Breast epithelium (tissue), 3 donors: ENCODE measurements around the gene STYK1.

Experiments used
- POLR2A ChIP-seq: fragments of 450-650 bp; IDR thresholded peaks from one replicate; pipeline ENCODE4 v1.6.1; 2016; ENCODE audit warnings: antibody characterized with exemption, mild to moderate bottlenecking, moderate library complexity
- POLR2AphosphoS5 ChIP-seq, 3 donors: sonication (generic); formaldehyde crosslinking; IDR thresholded peaks; one replicate each; pipeline ENCODE4 v1.6.1; 2017; ENCODE audit warnings: antibody characterized with exemption in 3 of 3

GRCh38 chr12:10620078-10620779, 53.6 kb downstream of the STYK1 start:
- TF ChIP-seq POLR2A (no peak), POLR2AphosphoS5 (IDR thresholded peaks at IDR 0.05) (no peak)
